HG03103 (cell line): ENCODE results near the gene ECT2L.

ENCODE experiments used
- ATAC-seq: cut with Tn5 transposase; IDR thresholded peaks from one replicate; pipeline ENCODE4 v1.9.1; 2021; ENCODE audit warnings: low read depth; ENCODE audit not compliant: unreplicated experiment

ECT2L gene

DNA sequence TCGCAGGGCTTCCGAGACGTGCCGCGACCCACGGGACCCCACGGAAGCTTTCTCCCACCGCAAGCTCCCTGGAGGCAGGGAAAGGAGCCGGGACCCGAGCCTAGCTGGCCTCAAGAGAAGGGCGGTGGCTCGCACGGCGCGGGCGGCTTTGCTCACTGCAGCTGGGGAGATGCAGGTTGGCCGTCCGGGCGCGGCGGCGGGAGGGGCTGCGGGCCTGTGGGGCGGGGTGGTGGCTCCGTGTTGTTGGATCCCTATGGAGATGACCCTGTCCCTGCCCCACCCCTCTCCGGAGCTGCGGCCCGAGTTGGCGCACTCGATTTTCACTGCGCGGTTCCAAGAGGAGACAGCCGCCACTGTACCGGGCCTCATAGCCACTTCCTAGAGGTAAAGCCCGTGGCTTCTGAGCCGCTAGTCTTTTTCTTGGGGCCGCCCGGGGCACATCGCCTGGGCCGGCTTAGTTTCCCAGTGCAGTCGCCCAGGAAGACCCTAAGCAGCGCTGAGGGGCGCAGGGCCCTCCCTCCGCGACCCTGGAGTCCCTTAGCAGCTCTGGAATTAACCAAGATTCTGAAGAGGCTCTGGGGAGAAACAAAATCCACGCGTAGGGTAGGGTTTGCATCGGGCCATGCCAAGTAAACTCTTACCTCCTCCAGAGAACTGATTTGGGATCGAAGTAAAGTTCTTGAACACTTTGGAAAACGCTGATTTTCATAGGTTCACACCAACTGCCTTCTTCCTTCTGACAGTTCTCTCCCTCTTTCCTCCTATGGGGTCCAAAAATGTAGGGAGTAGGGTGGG lies at the start of gene ECT2L:
TSS of gene ECT2L (plus strand) at position 279 of the 795 bp plus-strand sequence. CDS start 17,188 bp downstream, outside the sequence.
- ATAC-seq = no peak

- no peak for ATAC-seq
Observed at GRCh38 chr6:138752017-138752416, 43.9 kb upstream of the ECT2L start.

GRCh38 chr6:138757136-138757535 lies 38.8 kb upstream of the ECT2L start:
- ATAC-seq = no peak

DNA sequence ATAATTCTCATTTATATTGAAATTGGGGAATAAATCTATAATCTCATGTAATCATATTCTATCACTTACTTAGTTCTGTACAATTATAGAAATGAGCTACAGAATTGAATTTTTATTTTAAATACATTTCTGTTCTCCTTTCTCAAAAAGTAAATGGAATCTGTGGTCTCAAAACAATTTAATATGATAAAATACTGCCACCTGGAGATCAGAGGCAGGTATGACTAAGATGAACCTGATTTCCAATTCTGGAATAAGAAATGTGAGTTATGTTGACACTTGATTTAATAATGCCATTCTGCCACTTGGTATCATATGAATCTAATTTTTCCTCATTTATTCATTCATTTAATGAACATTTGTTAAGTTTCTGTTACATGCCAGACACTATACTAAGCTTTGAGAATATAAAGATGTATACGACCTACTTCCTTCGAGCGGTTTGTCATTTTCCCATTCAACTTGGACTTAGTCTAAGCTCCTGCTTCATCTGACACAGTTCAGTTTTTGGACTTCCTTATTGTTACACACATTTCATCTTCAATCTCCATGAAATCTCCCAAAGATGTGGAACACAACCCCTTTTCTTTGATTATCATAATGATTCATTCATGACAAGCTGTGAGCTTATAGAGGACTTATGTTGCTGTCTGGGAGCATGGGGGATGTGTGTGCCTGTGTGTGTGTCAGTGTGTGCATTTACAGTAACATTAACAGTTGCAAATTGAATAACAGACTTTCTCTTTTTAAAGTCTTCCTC lies 29.8 kb upstream of the ECT2L start:
- no peak for ATAC-seq

DNA sequence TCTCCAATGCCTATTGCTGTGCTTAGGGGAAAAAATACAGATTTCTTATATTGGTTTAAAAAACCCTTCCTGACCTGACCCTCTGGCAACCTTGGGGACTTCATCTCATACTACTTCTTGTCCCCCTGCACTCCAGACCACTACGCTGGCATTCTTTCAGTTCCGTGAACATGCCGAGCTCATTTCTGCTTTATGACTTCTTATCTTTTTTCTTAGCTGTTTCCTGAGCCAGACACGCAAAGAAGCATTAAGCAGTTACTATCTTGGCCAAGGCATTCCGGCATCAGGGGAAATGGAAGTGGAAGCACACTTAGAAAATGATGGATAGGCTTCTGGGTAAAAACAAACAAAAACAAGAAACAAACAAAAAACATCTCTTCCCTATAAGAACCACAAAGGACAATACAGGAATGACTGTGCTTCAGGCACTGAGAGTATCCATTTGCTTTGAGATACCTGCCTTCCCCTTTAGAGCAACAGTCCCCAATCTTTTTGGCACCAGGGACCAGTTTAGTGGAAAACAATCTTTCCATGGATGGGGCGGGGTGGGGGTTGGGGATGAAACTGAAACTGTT lies 26.7 kb upstream of the ECT2L start:
- ATAC-seq = no peak

- no peak for ATAC-seq
Observed at GRCh38 chr6:138772596-138773176, 23.2 kb upstream of the ECT2L start.

GRCh38 chr6:138773177-138774091 lies 22.5 kb upstream of the ECT2L start, which contains the start of gene CCDC28A:
TSS of gene CCDC28A (plus strand) at chr6:138773769. CDS start at chr6:138776121, 2,352 bp downstream.
- ATAC-seq = peak; percentile 83

GRCh38 chr6:138774370-138774769 lies 21.5 kb upstream of the ECT2L start:
- ATAC-seq = no peak

DNA sequence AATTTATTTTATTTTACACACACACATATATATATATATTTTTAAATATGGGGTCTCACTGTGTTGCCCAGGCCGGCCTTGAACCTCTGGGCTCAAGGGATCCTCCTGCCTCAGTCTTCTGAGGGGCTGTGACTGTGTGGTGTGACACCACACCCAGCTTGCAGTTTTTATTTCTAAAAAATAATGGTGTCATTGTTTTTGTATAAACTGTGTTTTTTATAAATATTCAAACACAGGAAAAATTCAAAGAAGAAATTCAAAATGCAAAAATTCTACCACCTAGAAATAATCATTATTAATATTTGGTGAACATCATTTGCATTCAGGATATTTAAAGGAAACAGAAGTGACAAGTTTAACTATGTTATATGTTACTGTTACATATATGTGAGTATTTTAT lies 19.2 kb upstream of the ECT2L start:
- no peak for ATAC-seq

DNA sequence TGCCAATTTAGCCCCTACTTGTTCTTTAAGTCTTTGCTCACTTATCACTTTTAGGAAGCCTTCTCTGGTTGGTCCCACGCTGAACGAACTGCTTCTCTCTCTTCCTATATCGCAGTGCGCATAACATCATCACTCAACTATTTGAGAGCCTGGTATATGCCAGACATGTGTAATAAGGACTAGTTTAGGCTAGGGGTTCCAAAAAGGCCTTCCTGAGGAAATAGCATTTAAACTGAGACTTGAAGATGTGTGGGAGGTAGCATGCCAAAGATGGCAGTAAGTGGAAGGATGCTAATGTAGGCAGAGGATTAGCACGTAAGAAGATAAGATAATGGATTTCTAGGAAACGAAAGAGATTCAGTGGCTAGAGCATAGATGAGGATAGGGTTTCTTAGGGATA lies 17.6 kb upstream of the ECT2L start:
- no peak for ATAC-seq

GRCh38 chr6:138782243-138782642 lies 13.6 kb upstream of the ECT2L start:
- no peak for ATAC-seq

DNA sequence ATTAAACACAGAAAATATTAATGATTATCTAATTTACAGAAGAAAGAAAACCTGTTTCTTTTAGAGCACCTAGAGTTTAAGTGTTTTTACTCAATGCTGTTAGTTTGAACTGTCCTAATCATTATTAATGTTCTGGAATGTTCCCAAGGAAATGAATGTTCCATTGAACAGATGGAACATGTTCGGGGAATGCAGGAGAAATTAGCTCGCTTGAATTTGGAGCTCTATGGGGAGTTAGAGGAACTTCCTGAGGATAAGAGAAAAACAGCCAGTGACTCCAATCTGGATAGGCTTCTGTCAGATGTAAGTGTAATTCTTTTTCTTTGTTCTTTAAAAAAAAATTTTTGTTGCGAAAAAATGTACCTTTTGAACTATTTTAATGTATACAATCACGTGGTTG lies 10.8 kb upstream of the ECT2L start:
- ATAC-seq = no peak

DNA sequence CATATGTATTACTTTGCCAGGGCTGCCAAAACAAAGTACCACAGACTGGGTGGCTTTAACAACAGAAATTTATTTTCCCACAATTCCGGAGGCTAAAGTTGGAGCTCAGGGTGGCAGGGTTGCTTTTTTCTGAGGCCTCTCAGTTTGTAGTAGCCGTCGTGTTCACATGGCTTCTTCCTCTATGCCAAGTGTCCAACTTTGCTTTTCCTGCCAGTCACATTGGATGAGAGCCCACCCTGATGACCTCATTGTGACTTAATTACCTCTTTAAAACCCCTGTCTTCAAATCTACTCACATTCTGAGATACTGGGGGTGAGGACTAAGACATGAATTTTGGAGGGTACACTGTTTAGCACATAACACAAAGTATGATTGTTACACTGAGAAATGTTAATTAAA lies 9.9 kb upstream of the ECT2L start:
- no peak for ATAC-seq

GRCh38 chr6:138787138-138787537 lies 8.7 kb upstream of the ECT2L start:
- no peak for ATAC-seq

GRCh38 chr6:138796771-138797170 lies 884 bp downstream of the ECT2L start:
- ATAC-seq = no peak

DNA sequence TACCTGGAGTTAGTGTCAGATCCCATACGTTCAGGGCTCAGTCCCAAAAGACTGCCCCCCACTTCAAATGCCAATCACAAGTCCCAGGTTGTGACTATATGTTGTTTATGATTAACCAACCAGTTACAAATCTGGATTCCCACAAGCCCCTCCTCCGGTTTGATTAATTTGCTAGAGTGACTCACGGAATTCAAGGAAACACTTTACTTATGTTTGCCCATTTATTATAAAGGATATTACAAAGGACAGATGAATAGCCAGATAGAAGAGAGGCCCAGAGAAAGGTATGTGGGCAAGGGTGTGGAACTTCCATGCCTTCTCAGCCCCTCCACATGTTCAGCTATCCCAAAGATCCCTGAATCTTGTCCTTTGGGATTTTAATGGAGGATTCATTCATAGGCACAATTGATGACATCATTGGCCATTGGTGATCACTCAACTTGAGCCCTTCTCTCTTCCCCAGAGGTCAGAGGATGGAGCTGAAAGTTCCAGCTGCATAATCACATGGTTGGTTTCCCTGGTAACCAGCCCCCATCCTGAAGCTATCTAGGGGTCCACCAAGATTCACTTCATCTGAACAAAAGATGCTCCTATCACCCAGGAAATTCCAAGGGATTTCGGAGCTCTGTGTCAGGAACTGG lies 2.0 kb downstream of the ECT2L start:
- ATAC-seq = no peak

- ATAC-seq = no peak
Observed at GRCh38 chr6:138800377-138801150, 4.7 kb downstream of the ECT2L start.

DNA sequence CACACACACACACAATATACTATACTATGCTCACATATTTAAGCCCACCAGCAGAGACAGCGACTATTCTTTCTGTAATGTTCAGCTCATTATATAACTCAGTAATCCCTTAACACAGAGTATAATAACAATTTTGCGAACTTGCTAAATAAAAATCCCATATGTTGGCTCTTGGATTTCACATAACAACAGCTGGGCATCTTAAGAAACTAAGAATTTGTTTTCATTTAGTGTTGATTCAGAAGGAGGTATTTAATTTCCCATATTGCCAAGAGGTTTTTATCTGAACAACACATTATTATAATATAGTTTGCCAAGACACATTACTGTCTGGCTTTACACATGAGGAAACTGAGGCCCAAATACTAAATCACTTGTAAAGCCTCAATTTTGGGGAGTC lies 7.4 kb downstream of the ECT2L start:
- ATAC-seq = no peak

- ATAC-seq = no peak
Observed at GRCh38 chr6:138803861-138804260, 8.0 kb downstream of the ECT2L start.
